ENCODE measurements around the gene SPINT1.

DNA sequence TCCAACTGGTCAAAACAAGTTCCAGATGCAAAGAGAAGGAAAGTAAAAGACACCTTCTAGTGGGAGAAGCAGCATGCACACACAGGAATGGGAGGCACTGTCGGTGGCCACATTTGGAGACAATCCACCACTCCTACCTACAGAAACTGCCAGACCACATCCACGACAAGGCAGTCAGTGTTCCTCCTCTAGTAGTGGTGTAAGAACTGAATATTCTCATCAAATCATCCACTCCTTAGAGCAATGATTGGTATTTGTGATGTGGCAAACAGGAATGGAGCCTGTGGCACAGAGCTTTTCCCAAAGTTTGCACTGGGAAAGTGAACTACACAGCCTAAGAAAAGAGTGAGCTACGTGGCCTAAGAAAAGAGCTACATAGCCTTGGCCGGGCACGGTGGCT is 5.1 kb upstream of the SPINT1 start:
- TF ChIP-seq CTCF (IDR thresholded peaks at IDR 0.05; ENCODE audit: poor library complexity) (no peak), EZH2phosphoT487 (IDR thresholded peaks at IDR 0.05; ENCODE audit: low read depth, severe bottlenecking, unreplicated experiment) (no peak), EZH2 (IDR thresholded peaks at IDR 0.05; ENCODE audit: borderline replicate concordance) (no peak)

All from hepatocyte (in vitro differentiated cells).